ENCODE data around the gene PLPP4. TPM values are rescaled to one million over a fixed set of nuclear protein-coding genes. Genes with fewer than 3 reads are reported as not detected.
A peak's percentile ranks its signal among the peaks of the same experiment; 100 is the strongest.

PLPP4 gene
- total RNA-seq, 1 donor from 2014 or later: not detected

GRCh38 chr10:120505056-120505455 lies 48.0 kb downstream of the PLPP4 start:
- no peak overlapping the region for H3K27ac ChIP-seq
- Mint-ChIP-seq H3K4me3 (no peak overlapping the region), H3K27ac (no peak overlapping the region), H3K9me3 (no peaks in the 10 kb centered on the region), H3K4me1 (no peaks in the 10 kb centered on the region), H3K27me3 (ENCODE audit: insufficient read depth, low read depth) (no peaks in the 10 kb centered on the region), H3K36me3 (no peaks in the 10 kb centered on the region)
- no peaks in the 10 kb centered on the region for H4K20me1 ChIP-seq (ENCODE audit: low read depth)
- peaks cover 10% of the 10 kb centered on the region for H3K4me1 ChIP-seq
- TF ChIP-seq CTCF (IDR thresholded peaks at IDR 0.05) (no peak), EZH2phosphoT487 (IDR thresholded peaks at IDR 0.05) (no peak), EZH2 (IDR thresholded peaks at IDR 0.05) (no peak)
- H3F3A ChIP-seq (ENCODE audit: low read depth): no peaks in the 10 kb centered on the region
- H3K27me3 ChIP-seq: no peaks in the 10 kb centered on the region
- no peak overlapping the region for H2AFZ ChIP-seq (replicated peaks)
- peak; percentile 18 for DNase-seq (ENCODE audit: low spot score)
- H3K36me3 ChIP-seq: no peaks in the 10 kb centered on the region
- no peaks in the 10 kb centered on the region for H3K79me2 ChIP-seq (ENCODE audit: low read depth)
- peak overlapping the region; percentile 16 for H3K4me2 ChIP-seq
- no peak overlapping the region for H3K9ac ChIP-seq
- H3K4me3 ChIP-seq: no peak overlapping the region
- H3K9me3 ChIP-seq (ENCODE audit: low read depth): no peaks in the 10 kb centered on the region

GRCh38 chr10:120505866-120506265 lies 48.8 kb downstream of the PLPP4 start:
- Histone ChIP-seq H2AFZ (replicated peaks) (no peak overlapping the region), H3K9me3 (ENCODE audit: low read depth) (no peaks in the 10 kb centered on the region), H3K4me1 (peaks cover 10% of the 10 kb centered on the region), H4K20me1 (ENCODE audit: low read depth) (no peaks in the 10 kb centered on the region), H3K79me2 (ENCODE audit: low read depth) (no peaks in the 10 kb centered on the region), H3K4me2 (no peak overlapping the region), H3K4me3 (no peak overlapping the region), H3K27ac (no peak overlapping the region), H3K27me3 (no peaks in the 10 kb centered on the region), H3F3A (ENCODE audit: low read depth) (no peaks in the 10 kb centered on the region), H3K9ac (no peak overlapping the region), H3K36me3 (no peaks in the 10 kb centered on the region)
- TF ChIP-seq EZH2phosphoT487 (IDR thresholded peaks at IDR 0.05): no peak
- no peak for TF ChIP-seq EZH2 (IDR thresholded peaks at IDR 0.05)
- TF ChIP-seq CTCF (IDR thresholded peaks at IDR 0.05): no peak
- Mint-ChIP-seq H3K4me3 (no peak overlapping the region), H3K36me3 (no peaks in the 10 kb centered on the region), H3K27me3 (ENCODE audit: insufficient read depth, low read depth) (peaks cover 5% of the 10 kb centered on the region), H3K4me1 (no peaks in the 10 kb centered on the region), H3K27ac (no peak overlapping the region), H3K9me3 (no peaks in the 10 kb centered on the region)
- no peak for DNase-seq (ENCODE audit: low spot score)

GRCh38 chr10:120506674-120507073 lies 49.6 kb downstream of the PLPP4 start:
- H3K27me3 Mint-ChIP-seq (ENCODE audit: insufficient read depth, low read depth): peaks cover 6% of the 10 kb centered on the region
- Histone ChIP-seq H3F3A (ENCODE audit: low read depth) (no peaks in the 10 kb centered on the region), H3K4me2 (no peak overlapping the region), H3K27me3 (no peaks in the 10 kb centered on the region), H3K4me3 (no peak overlapping the region), H3K9ac (no peak overlapping the region), H3K79me2 (ENCODE audit: low read depth) (no peaks in the 10 kb centered on the region), H2AFZ (replicated peaks) (no peak overlapping the region), H3K9me3 (ENCODE audit: low read depth) (no peaks in the 10 kb centered on the region), H3K27ac (no peak overlapping the region), H3K36me3 (no peaks in the 10 kb centered on the region), H3K4me1 (peaks cover 10% of the 10 kb centered on the region), H4K20me1 (ENCODE audit: low read depth) (no peaks in the 10 kb centered on the region)
- no peaks in the 10 kb centered on the region for H3K9me3 Mint-ChIP-seq
- no peaks in the 10 kb centered on the region for H3K4me1 Mint-ChIP-seq
- no peak for TF ChIP-seq CTCF (IDR thresholded peaks at IDR 0.05)
- no peak for TF ChIP-seq EZH2 (IDR thresholded peaks at IDR 0.05)
- no peak overlapping the region for H3K4me3 Mint-ChIP-seq
- no peak overlapping the region for H3K27ac Mint-ChIP-seq
- no peak for DNase-seq (ENCODE audit: low spot score)
- H3K36me3 Mint-ChIP-seq: no peaks in the 10 kb centered on the region
